Neural crest cell (in vitro differentiated cells): ENCODE data around the gene CENPH. TPM values are rescaled to one million over a fixed set of nuclear protein-coding genes. Genes with fewer than 3 reads are reported as not detected.
A peak's percentile ranks its signal among the peaks of the same experiment; 100 is the strongest.
"Not testable (repeated sequence)": the region's sequence is repeated elsewhere in the genome, so short reads cannot be mapped to it uniquely, and the experiment has no call there.

Experiments used
- DNase-seq: peaks from one replicate; pipeline ENCODE4 v3.0.0; 2021; ENCODE audit warnings: low read depth, mixed read lengths, low spot score
- H3K27ac Mint-ChIP-seq: one replicate; pipeline ENCODE4 v1.8.0; 2021; ENCODE audit warnings: mild to moderate bottlenecking, mixed read lengths; ENCODE audit not compliant: unreplicated experiment
- H3K27me3 Mint-ChIP-seq: 2 replicates; pipeline ENCODE4 v1.8.0; 2021; ENCODE audit warnings: low read depth, mild to moderate bottlenecking, mixed read lengths
- H3K36me3 Mint-ChIP-seq: 2 replicates; pipeline ENCODE4 v1.8.0; 2021; ENCODE audit warnings: low read depth, mild to moderate bottlenecking, mixed read lengths
- H3K4me1 Mint-ChIP-seq: 2 replicates; pipeline ENCODE4 v1.8.0; 2021; ENCODE audit warnings: mixed read lengths
- H3K4me3 Mint-ChIP-seq: one replicate; pipeline ENCODE4 v1.8.0; 2021; ENCODE audit warnings: mild to moderate bottlenecking, mixed read lengths
- H3K9me3 Mint-ChIP-seq: 2 replicates; pipeline ENCODE4 v1.8.0; 2021; ENCODE audit warnings: mixed read lengths
- CTCF ChIP-seq: fragments of 200-600 bp; sonication (generic); conservative IDR thresholded peaks from 2 replicates; pipeline ENCODE4 v1.5.0; 2021; ENCODE audit warnings: antibody characterized with exemption, mild to moderate bottlenecking
- total RNA-seq: library from RNA; stranded (reverse); gene quantifications from 2 replicates; pipeline ENCODE4 v1.2.1, GENCODE V29; 2021

CENPH gene
- total RNA-seq, 1 donor from 2014 or later, result 56.1 TPM

- Mint-ChIP-seq H3K27me3 (no peaks in the 10 kb centered on the region), H3K36me3 (peaks cover 18% of the 10 kb centered on the region), H3K27ac (peak overlapping the region; percentile 98), H3K9me3 (peaks cover 5% of the 10 kb centered on the region), H3K4me1 (peaks cover 48% of the 10 kb centered on the region), H3K4me3 (peak overlapping the region; percentile 95)
- no peak for TF ChIP-seq CTCF
- DNase-seq, result no peak
Measured at GRCh38 chr5:69167493-69167855, 21.9 kb upstream of the CENPH start.

GRCh38 chr5:69167929-69168328 is 21.5 kb upstream of the CENPH start:
- peak overlapping the region; percentile 98 for H3K27ac Mint-ChIP-seq
- H3K4me3 Mint-ChIP-seq, result peak overlapping the region; percentile 95
- no peak for TF ChIP-seq CTCF
- H3K27me3 Mint-ChIP-seq, result no peaks in the 10 kb centered on the region
- peaks cover 5% of the 10 kb centered on the region for H3K9me3 Mint-ChIP-seq
- no peak for DNase-seq
- peaks cover 19% of the 10 kb centered on the region for H3K36me3 Mint-ChIP-seq
- H3K4me1 Mint-ChIP-seq, result peaks cover 50% of the 10 kb centered on the region

GRCh38 chr5:69170495-69170894 is 18.9 kb upstream of the CENPH start:
- H3K9me3 Mint-ChIP-seq, result peaks cover 5% of the 10 kb centered on the region
- H3K27ac Mint-ChIP-seq, result no peak overlapping the region
- peak overlapping the region; percentile 42 for H3K4me3 Mint-ChIP-seq
- TF ChIP-seq CTCF, result no peak
- H3K27me3 Mint-ChIP-seq, result no peaks in the 10 kb centered on the region
- no peak for DNase-seq
- peaks cover 31% of the 10 kb centered on the region for H3K36me3 Mint-ChIP-seq
- peaks cover 50% of the 10 kb centered on the region for H3K4me1 Mint-ChIP-seq

GRCh38 chr5:69170969-69171368 is 18.4 kb upstream of the CENPH start:
- Mint-ChIP-seq H3K36me3 (peaks cover 32% of the 10 kb centered on the region), H3K4me3 (peak overlapping the region; percentile 42), H3K4me1 (peaks cover 50% of the 10 kb centered on the region), H3K27me3 (no peaks in the 10 kb centered on the region), H3K27ac (no peak overlapping the region), H3K9me3 (peaks cover 5% of the 10 kb centered on the region)
- TF ChIP-seq CTCF, result no peak
- no peak for DNase-seq

GRCh38 chr5:69181659-69182293 is 7.6 kb upstream of the CENPH start:
- H3K36me3 Mint-ChIP-seq, H3K9me3 Mint-ChIP-seq, H3K27ac Mint-ChIP-seq, H3K27me3 Mint-ChIP-seq, DNase-seq, H3K4me1 Mint-ChIP-seq: not testable (repeated sequence)
- H3K4me3 Mint-ChIP-seq, result peak overlapping the region; percentile 19

- Mint-ChIP-seq H3K27me3 (no peaks in the 10 kb centered on the region), H3K4me1 (peaks cover 14% of the 10 kb centered on the region), H3K4me3 (peak overlapping the region; percentile 55), H3K9me3 (peaks cover 3% of the 10 kb centered on the region), H3K27ac (no peak overlapping the region), H3K36me3 (no peaks in the 10 kb centered on the region)
- TF ChIP-seq CTCF, result no peak
- DNase-seq, result no peak
Measured at GRCh38 chr5:69184621-69185020, 4.8 kb upstream of the CENPH start.
